Cardiac fibroblast (primary cell): ENCODE results near the gene HOXD9.

Source experiments
- DNase-seq, 2 donors: peaks; one replicate each; pipeline versions ENCODE4 v3.0.0 to v3.0.0-alpha.2; 2010; ENCODE audit warnings: low read depth in 2 of 2
- H3K4me3 ChIP-seq, 2 donors: replicated peaks in 1 of 2; 1 replicate in 1 of 2; 2 replicates in 1 of 2; pipeline ENCODE4 v1.5.1; 2011; ENCODE audit warnings: low read depth in 2 of 2, low read length in 2 of 2, mild to moderate bottlenecking in 2 of 2, moderate library complexity in 1 of 2
- CTCF ChIP-seq: IDR thresholded peaks from one replicate; pipeline ENCODE4 v1.5.1; 2011; ENCODE audit warnings: low read depth, mild to moderate bottlenecking, low read length, inconsistent platforms

The HOXD9 gene

GRCh38 chr2:176132205-176133171, 10.0 kb downstream of the HOXD9 start:
- no peak overlapping the region for H3K4me3 ChIP-seq
- TF ChIP-seq CTCF, result no peak
- DNase-seq, result no peak

GRCh38 chr2:176133389-176133788, 10.9 kb downstream of the HOXD9 start:
- TF ChIP-seq CTCF, result no peak

GRCh38 chr2:176134035-176134434, 11.5 kb downstream of the HOXD9 start:
- no peak for TF ChIP-seq CTCF
- no peak for DNase-seq
- no peak overlapping the region for H3K4me3 ChIP-seq

More at GRCh38 chr2:176133389-176133788, 10.9 kb downstream of the HOXD9 start:
- no peak for DNase-seq
- H3K4me3 ChIP-seq, result no peak overlapping the region

- peak in 1 of 2 donors; percentile 20 for DNase-seq
- TF ChIP-seq CTCF, result no peak
- no peak overlapping the region for H3K4me3 ChIP-seq
Measured at GRCh38 chr2:176135035-176135440, 12.5 kb downstream of the HOXD9 start.

GRCh38 chr2:176136374-176137251, 14.1 kb downstream of the HOXD9 start:
- TF ChIP-seq CTCF, result no peak
- H3K4me3 ChIP-seq, result peak overlapping the region; percentile 26 to 31
- no peak for DNase-seq

GRCh38 chr2:176137252-176137580, 14.7 kb downstream of the HOXD9 start:
- TF ChIP-seq CTCF, result no peak
- H3K4me3 ChIP-seq, result peak overlapping the region in 1 of 2 donors; percentile 17
- DNase-seq, result no peak
